ENCODE measurements around the gene SLC44A5.
"Not testable (repeated sequence)": the region's sequence is repeated elsewhere in the genome, so short reads cannot be mapped to it uniquely, and the experiment has no call there.

The SLC44A5 gene

DNA sequence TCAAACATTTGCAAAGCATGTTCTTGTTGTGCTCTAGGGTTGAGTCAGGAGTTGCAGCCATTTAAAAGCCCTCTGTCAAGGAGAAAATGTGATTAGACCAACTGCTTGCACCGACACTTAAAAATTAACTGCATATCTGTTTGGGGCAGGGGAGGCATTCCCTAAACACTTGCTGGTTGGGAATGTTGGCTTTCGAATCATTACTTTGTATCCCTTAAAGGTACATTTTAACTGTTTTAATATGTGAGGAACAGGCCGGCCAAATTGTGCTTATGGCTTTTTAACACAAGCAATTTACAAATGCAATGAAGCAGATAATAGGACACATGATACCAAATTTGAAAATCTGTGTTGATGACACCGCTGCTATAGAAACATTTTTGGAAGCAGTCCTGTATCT is 317.6 kb downstream of the SLC44A5 start:
- no peaks in the 10 kb centered on the region for H3K9me3 ChIP-seq (ENCODE audit: control insufficient read depth, insufficient read depth, low read length)
- H3K27me3 ChIP-seq (ENCODE audit: control insufficient read depth, insufficient read depth, low read length): no peaks in the 10 kb centered on the region
- no peaks in the 10 kb centered on the region for H3K36me3 ChIP-seq (ENCODE audit: control insufficient read depth, insufficient read depth, low read length)
- H3K4me1 ChIP-seq (ENCODE audit: control insufficient read depth, insufficient read depth, low read length): no peaks in the 10 kb centered on the region
- H3K4me3 ChIP-seq (ENCODE audit: low read length): no peak overlapping the region
- no peak overlapping the region for H3K27ac ChIP-seq (ENCODE audit: low read length)
- no CpG with 5 or more reads among the region's 4 CpGs for WGBS (ENCODE audit: insufficient coverage, insufficient read length)
- DNase-seq (ENCODE audit: low read depth, low spot score): no peak

DNA sequence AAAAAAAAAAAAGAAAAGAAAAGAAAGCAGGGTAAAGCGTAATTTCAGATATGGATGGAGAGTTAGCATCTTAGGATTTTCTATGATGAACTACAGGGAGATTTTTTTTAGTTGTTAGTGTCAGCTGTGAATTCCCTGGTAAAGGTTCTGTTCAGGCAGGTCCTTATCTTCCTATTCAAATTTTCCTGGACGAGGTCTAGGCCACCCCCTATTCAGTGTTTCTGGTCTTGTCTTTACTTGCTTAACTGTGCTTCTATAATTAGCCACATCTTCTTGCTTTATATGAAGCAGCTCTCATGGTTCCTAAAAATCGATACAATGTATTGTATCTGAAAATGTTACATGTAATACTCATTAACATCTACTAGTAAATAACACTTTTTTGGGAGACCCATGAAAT is 318.9 kb downstream of the SLC44A5 start:
- no peaks in the 10 kb centered on the region for H3K9me3 ChIP-seq (ENCODE audit: control insufficient read depth, insufficient read depth, low read length)
- H3K4me1 ChIP-seq (ENCODE audit: control insufficient read depth, insufficient read depth, low read length): no peaks in the 10 kb centered on the region
- no peak overlapping the region for H3K4me3 ChIP-seq (ENCODE audit: low read length)
- no peak overlapping the region for H3K27ac ChIP-seq (ENCODE audit: low read length)
- no peak for DNase-seq (ENCODE audit: low read depth, low spot score)
- H3K36me3 ChIP-seq (ENCODE audit: control insufficient read depth, insufficient read depth, low read length): no peaks in the 10 kb centered on the region
- no peaks in the 10 kb centered on the region for H3K27me3 ChIP-seq (ENCODE audit: control insufficient read depth, insufficient read depth, low read length)
- WGBS (ENCODE audit: insufficient coverage, insufficient read length): no CpG with 5 or more reads among the region's 3 CpGs

DNA sequence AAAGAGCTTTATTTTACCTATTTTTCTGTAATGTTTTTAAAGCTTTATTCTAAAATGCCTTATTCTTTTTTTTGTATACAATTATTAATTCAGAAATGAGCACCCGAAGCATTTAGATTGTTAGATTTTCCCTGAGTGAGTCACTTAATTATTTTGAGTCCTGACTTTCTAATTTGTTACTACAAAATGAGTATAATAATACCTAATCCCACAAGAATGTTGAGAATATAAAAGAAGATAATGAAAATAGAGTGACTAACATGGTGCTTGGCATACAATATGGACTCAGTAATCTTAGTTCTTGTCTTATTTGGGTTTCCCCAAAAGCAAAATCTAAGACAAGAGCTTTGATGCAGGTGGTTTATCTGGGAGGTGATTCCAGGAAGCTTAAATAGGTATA is 334.5 kb downstream of the SLC44A5 start:
- no peaks in the 10 kb centered on the region for H3K36me3 ChIP-seq (ENCODE audit: control insufficient read depth, insufficient read depth, low read length)
- no peaks in the 10 kb centered on the region for H3K27me3 ChIP-seq (ENCODE audit: control insufficient read depth, insufficient read depth, low read length)
- no peaks in the 10 kb centered on the region for H3K9me3 ChIP-seq (ENCODE audit: control insufficient read depth, insufficient read depth, low read length)
- H3K4me3 ChIP-seq (ENCODE audit: low read length): no peak overlapping the region
- no CpG with 5 or more reads among the region's 1 CpG for WGBS (ENCODE audit: insufficient coverage, insufficient read length)
- H3K27ac ChIP-seq (ENCODE audit: low read length): no peak overlapping the region
- H3K4me1 ChIP-seq (ENCODE audit: control insufficient read depth, insufficient read depth, low read length): no peaks in the 10 kb centered on the region
- no peak for DNase-seq (ENCODE audit: low read depth, low spot score)

DNA sequence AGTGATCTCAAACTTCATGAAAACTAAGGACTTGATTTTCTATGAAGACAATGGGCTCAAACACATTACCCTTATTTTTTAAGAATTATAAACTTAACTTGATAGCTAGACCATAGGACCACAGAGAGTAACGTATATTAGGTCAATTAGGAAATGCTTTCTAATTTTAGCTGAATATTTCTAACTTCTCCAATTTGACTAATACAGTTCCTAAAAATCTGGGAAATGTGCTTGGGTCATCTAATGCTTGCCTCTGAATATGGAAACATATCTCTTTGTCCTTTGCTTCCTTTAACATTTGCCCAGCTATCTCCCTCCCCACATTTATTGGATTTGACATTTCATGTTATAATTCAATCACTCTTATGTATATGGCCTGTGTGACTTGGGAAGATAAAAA is 335.3 kb downstream of the SLC44A5 start:
- no peak overlapping the region for H3K27ac ChIP-seq (ENCODE audit: low read length)
- no peaks in the 10 kb centered on the region for H3K36me3 ChIP-seq (ENCODE audit: control insufficient read depth, insufficient read depth, low read length)
- WGBS (ENCODE audit: insufficient coverage, insufficient read length): no CpG with 5 or more reads among the region's 1 CpG
- H3K4me1 ChIP-seq (ENCODE audit: control insufficient read depth, insufficient read depth, low read length): no peaks in the 10 kb centered on the region
- H3K9me3 ChIP-seq (ENCODE audit: control insufficient read depth, insufficient read depth, low read length): no peaks in the 10 kb centered on the region
- H3K4me3 ChIP-seq (ENCODE audit: low read length): no peak overlapping the region
- DNase-seq (ENCODE audit: low read depth, low spot score): no peak
- no peaks in the 10 kb centered on the region for H3K27me3 ChIP-seq (ENCODE audit: control insufficient read depth, insufficient read depth, low read length)

DNA sequence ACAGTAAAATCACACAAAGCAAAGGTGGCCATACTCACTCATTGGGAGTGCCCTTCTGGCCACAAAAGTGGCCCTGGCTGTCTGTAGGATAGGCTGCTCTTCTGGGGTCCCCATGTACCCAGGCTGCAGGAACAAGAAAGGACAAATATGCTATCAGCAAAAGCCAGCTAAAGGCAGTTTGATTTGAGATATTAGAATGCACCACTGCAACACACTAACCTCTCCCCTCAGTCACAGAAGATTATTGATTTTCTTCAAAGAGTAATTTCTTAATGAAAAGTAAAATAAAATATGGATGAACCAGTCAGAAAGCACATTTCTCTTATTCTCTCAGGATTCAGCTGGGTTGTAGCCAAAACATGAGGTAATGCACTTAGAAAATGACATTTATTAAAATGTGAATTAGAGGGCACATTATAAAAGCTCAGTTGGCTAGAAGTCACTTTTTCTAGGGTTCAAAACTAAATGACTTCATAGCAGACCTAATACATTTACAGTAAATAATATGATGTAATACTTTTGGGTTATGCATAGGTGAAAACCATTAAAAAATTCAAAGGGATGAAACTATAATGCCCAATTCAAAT is 335.9 kb downstream of the SLC44A5 start:
- Histone ChIP-seq H3K4me1 (ENCODE audit: control insufficient read depth, insufficient read depth, low read length) (no peaks in the 10 kb centered on the region), H3K36me3 (ENCODE audit: control insufficient read depth, insufficient read depth, low read length) (no peaks in the 10 kb centered on the region), H3K27me3 (ENCODE audit: control insufficient read depth, insufficient read depth, low read length) (no peaks in the 10 kb centered on the region), H3K9me3 (ENCODE audit: control insufficient read depth, insufficient read depth, low read length) (no peaks in the 10 kb centered on the region), H3K4me3 (ENCODE audit: low read length) (no peak overlapping the region), H3K27ac (ENCODE audit: low read length) (no peak overlapping the region)
- DNase-seq (ENCODE audit: low read depth, low spot score): no peak

DNA sequence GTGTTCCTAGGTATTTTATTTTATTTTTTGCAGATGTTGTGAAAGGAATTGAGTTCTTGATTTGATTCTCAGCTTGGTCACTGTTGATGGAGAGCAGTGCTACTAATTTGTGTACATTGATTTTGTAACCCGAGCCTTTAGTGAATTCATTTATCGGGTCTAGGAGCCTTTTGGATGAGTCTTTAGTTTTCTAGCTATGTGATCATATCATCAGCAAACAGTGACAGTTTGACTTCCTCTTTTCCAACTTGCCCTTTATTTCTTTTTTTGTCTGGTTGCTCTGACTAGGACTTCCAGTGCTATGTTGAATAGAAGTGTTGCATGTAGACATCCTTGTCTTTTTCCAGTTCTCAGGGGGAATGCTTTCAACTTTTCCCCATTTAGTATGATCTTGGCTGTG is 337.8 kb downstream of the SLC44A5 start:
- WGBS (ENCODE audit: insufficient coverage, insufficient read length): no CpG with 5 or more reads among the region's 2 CpGs

DNA sequence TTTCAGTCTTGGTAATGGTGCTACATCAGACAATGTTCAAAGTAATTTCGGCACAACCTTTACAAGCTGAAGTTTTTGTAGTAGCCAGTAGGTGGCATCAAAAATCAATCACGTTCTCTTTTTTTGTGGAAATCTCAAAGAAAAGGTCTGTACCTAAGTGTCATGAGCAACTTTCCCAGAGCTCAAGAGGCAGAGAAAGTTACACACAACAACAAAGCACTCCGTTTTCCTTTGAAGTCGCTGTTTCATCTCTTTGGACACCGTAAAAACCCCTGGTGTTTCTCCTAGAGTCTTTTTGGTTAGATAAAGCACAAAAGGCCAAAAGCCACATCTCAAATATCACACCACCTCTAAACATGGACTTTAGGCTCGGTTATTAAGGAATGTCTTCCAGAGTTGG is 345.1 kb downstream of the SLC44A5 start:
- DNase-seq (ENCODE audit: low read depth, low spot score): peak; percentile 16
- no peak overlapping the region for H3K4me3 ChIP-seq (ENCODE audit: low read length)
- WGBS (ENCODE audit: insufficient coverage, insufficient read length): no CpG with 5 or more reads among the region's 6 CpGs
- H3K36me3 ChIP-seq (ENCODE audit: control insufficient read depth, insufficient read depth, low read length): no peaks in the 10 kb centered on the region
- H3K27ac ChIP-seq (ENCODE audit: low read length): no peak overlapping the region
- H3K9me3 ChIP-seq (ENCODE audit: control insufficient read depth, insufficient read depth, low read length): no peaks in the 10 kb centered on the region
- H3K4me1 ChIP-seq (ENCODE audit: control insufficient read depth, insufficient read depth, low read length): no peaks in the 10 kb centered on the region
- no peaks in the 10 kb centered on the region for H3K27me3 ChIP-seq (ENCODE audit: control insufficient read depth, insufficient read depth, low read length)

More for the DNA sequence above, 337.8 kb downstream of the SLC44A5 start:
- Histone ChIP-seq H3K36me3 (ENCODE audit: control insufficient read depth, insufficient read depth, low read length) (no peaks in the 10 kb centered on the region), H3K27me3 (ENCODE audit: control insufficient read depth, insufficient read depth, low read length) (no peaks in the 10 kb centered on the region), H3K27ac (ENCODE audit: low read length) (no peak overlapping the region), H3K4me3 (ENCODE audit: low read length) (no peak overlapping the region), H3K4me1 (ENCODE audit: control insufficient read depth, insufficient read depth, low read length) (no peaks in the 10 kb centered on the region), H3K9me3 (ENCODE audit: control insufficient read depth, insufficient read depth, low read length) (no peaks in the 10 kb centered on the region)
- no peak for DNase-seq (ENCODE audit: low read depth, low spot score)

DNA sequence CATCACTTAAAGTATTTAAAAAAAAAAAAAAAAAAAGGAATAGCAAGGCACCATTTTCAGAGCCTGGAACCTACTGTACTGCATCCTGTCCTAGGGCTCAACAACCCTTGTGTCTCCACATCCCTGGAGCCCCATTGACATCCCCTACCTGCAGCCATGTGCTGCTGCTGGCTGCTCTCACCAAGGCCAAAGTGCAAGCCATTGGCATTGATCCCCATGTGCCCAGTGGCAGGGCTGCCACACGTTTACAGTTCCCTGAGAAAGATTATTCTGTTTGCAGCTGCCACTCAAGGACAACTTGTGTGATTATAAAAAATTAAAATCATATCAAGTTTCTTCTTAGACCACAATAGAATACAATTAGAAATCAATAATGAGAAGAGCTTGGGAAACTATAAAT is 346.8 kb downstream of the SLC44A5 start:
- no peak for DNase-seq (ENCODE audit: low read depth, low spot score)
- Histone ChIP-seq H3K4me1 (ENCODE audit: control insufficient read depth, insufficient read depth, low read length) (no peaks in the 10 kb centered on the region), H3K9me3 (ENCODE audit: control insufficient read depth, insufficient read depth, low read length) (no peaks in the 10 kb centered on the region), H3K27me3 (ENCODE audit: control insufficient read depth, insufficient read depth, low read length) (no peaks in the 10 kb centered on the region), H3K36me3 (ENCODE audit: control insufficient read depth, insufficient read depth, low read length) (no peaks in the 10 kb centered on the region), H3K27ac (ENCODE audit: low read length) (no peak overlapping the region), H3K4me3 (ENCODE audit: low read length) (no peak overlapping the region)
- no CpG with 5 or more reads among the region's 1 CpG for whole genome bisulfite sequencing (ENCODE audit: insufficient coverage, insufficient read length)

DNA sequence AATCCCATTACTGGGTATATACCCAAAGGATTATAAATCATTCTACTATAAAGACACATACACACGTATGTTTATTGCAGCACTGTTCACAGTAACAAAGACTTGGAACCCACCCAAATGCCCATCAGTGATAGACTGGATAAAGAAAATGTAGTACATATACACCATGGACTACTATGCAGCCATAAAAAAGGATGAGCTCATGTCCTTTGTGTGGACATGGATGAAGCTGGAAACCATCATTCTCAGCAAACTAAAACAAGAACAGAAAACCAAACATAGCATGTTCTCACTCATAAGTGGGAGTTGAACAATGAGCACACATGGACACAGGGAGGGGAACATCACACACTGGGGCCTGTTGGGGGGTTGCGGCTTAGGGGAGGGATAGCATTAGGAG is 347.3 kb downstream of the SLC44A5 start:
- no CpG with 5 or more reads among the region's 2 CpGs for WGBS (ENCODE audit: insufficient coverage, insufficient read length)
- not testable (repeated sequence) for H3K9me3 ChIP-seq (ENCODE audit: control insufficient read depth, insufficient read depth, low read length); H3K4me3 ChIP-seq (ENCODE audit: low read length); H3K27me3 ChIP-seq (ENCODE audit: control insufficient read depth, insufficient read depth, low read length); H3K36me3 ChIP-seq (ENCODE audit: control insufficient read depth, insufficient read depth, low read length); H3K27ac ChIP-seq (ENCODE audit: low read length); DNase-seq (ENCODE audit: low read depth, low spot score); H3K4me1 ChIP-seq (ENCODE audit: control insufficient read depth, insufficient read depth, low read length)

DNA sequence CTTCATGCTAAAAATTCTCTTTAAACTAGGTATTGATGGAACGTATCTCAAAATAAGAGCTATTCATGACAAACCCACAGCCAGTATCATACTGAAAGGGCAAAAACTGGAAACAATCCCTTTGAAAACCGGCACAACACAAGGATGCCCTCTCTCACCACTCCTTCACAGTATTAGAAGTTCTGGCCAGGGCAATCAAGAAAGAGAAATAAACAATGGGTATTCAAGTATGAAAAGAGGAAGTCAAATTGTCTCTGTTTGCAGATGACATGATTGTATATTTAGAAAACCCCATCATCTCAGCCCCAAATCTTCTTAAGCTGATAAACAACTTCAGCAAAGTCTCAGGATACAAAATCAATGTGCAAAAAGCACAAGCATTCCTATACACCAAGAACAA is 349.0 kb downstream of the SLC44A5 start:
- not testable (repeated sequence) for H3K36me3 ChIP-seq (ENCODE audit: control insufficient read depth, insufficient read depth, low read length); H3K9me3 ChIP-seq (ENCODE audit: control insufficient read depth, insufficient read depth, low read length); H3K27ac ChIP-seq (ENCODE audit: low read length); H3K4me1 ChIP-seq (ENCODE audit: control insufficient read depth, insufficient read depth, low read length); H3K4me3 ChIP-seq (ENCODE audit: low read length); H3K27me3 ChIP-seq (ENCODE audit: control insufficient read depth, insufficient read depth, low read length); DNase-seq (ENCODE audit: low read depth, low spot score)
- WGBS (ENCODE audit: insufficient coverage, insufficient read length): no CpG with 5 or more reads among the region's 2 CpGs

DNA sequence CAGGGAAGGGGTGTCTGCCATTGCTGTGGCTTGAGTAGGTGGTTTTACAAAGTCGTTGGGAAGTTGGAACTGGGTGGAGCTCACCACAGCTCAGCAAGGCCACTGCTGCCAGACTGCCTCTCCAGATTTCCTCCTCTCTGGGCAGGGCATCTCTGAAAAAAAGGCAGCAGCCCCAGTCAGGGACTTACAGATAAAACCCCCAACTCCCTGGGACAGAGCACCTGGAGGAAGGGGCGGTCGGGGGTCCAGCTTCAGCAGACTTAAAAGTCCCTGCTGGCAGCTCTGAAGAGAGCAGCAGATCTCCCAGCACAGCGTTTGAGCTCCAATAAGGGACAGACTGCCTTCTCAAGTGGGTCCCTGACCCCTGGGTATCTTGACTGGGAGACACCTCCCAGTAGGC is 352.6 kb downstream of the SLC44A5 start:
- no peaks in the 10 kb centered on the region for H3K4me1 ChIP-seq (ENCODE audit: control insufficient read depth, insufficient read depth, low read length)
- H3K27me3 ChIP-seq (ENCODE audit: control insufficient read depth, insufficient read depth, low read length): no peaks in the 10 kb centered on the region
- no peaks in the 10 kb centered on the region for H3K9me3 ChIP-seq (ENCODE audit: control insufficient read depth, insufficient read depth, low read length)
- H3K36me3 ChIP-seq (ENCODE audit: control insufficient read depth, insufficient read depth, low read length): no peaks in the 10 kb centered on the region
- H3K4me3 ChIP-seq (ENCODE audit: low read length): no peak overlapping the region
- DNase-seq (ENCODE audit: low read depth, low spot score): no peak
- H3K27ac ChIP-seq (ENCODE audit: low read length): no peak overlapping the region
- no CpG with 5 or more reads among the region's 4 CpGs for WGBS (ENCODE audit: insufficient coverage, insufficient read length)

All from iPS DF 6.9 (cell line).